Keratinocyte (primary cell): ENCODE results near the gene PCDHGB6. TPM values are rescaled to one million over a fixed set of nuclear protein-coding genes. Genes with fewer than 3 reads are reported as not detected.

Experiments
- DNase-seq: peaks from one replicate; pipeline ENCODE4 v3.0.0-alpha.2; 2011; ENCODE audit warnings: low read depth, missing footprints, low spot score
- FAIRE-seq: peaks from 2 replicates; lab custom pipeline; 2011; peaks lifted over from hg19 to GRCh38; lab: Jason Lieb, UNC
- H2AFZ ChIP-seq: 2 replicates; pipeline ENCODE4 v1.6.0; 2012; ENCODE audit warnings: low read length, control low read depth, inconsistent platforms; ENCODE audit not compliant: control insufficient read depth
- H3K27ac ChIP-seq: 2 replicates; pipeline ENCODE4 v1.5.1; 2011; ENCODE audit warnings: low read length; ENCODE audit not compliant: control insufficient read depth, insufficient read depth
- H3K27me3 ChIP-seq: 3 replicates; pipeline ENCODE4 v1.6.0; 2011; ENCODE audit warnings: low read length; ENCODE audit not compliant: control insufficient read depth, insufficient read depth; ENCODE audit errors: extremely low read depth
- H3K36me3 ChIP-seq, 2 experiments: 2 replicates in 1 of 2; 3 replicates in 1 of 2; pipeline ENCODE4 v1.5.1; 2011; ENCODE audit warnings: low read length in 2 of 2, mild to moderate bottlenecking in 1 of 2; ENCODE audit not compliant: control insufficient read depth in 2 of 2, insufficient read depth in 2 of 2; ENCODE audit errors: extremely low read depth in 1 of 2
- H3K4me1 ChIP-seq: 3 replicates; pipeline ENCODE4 v1.5.1; 2011; ENCODE audit warnings: low read length; ENCODE audit not compliant: control insufficient read depth, insufficient read depth; ENCODE audit errors: extremely low read depth
- H3K4me2 ChIP-seq: 3 replicates; pipeline ENCODE4 v1.6.0; 2011; ENCODE audit warnings: low read depth, low read length; ENCODE audit not compliant: control insufficient read depth, insufficient read depth; ENCODE audit errors: extremely low read depth
- H3K4me3 ChIP-seq, 3 experiments: fragments of 200-600 bp in 1 of 3; sonication (generic) in 1 of 3; 2 replicates in 2 of 3; 3 replicates in 1 of 3; pipeline ENCODE4 v1.5.1; 2011 to 2016; ENCODE audit warnings: low read length in 3 of 3, mild to moderate bottlenecking in 3 of 3, control low read depth in 2 of 3, inconsistent platforms in 1 of 3, low read depth in 1 of 3, mixed read lengths in 1 of 3, mixed run types in 1 of 3, moderate library complexity in 1 of 3; ENCODE audit not compliant: control insufficient read depth in 2 of 3, insufficient read depth in 2 of 3; ENCODE audit errors: extremely low read depth in 1 of 3
- H3K79me2 ChIP-seq: 2 replicates; pipeline ENCODE4 v1.6.0; 2012; ENCODE audit warnings: low read length; ENCODE audit not compliant: control insufficient read depth, insufficient read depth
- H3K9ac ChIP-seq: 3 replicates; pipeline ENCODE4 v1.6.0; 2011; ENCODE audit warnings: low read length; ENCODE audit not compliant: control insufficient read depth, insufficient read depth; ENCODE audit errors: extremely low read depth
- H3K9me1 ChIP-seq: 3 replicates; pipeline ENCODE4 v1.6.0; 2011; ENCODE audit warnings: low read length; ENCODE audit not compliant: control insufficient read depth, insufficient read depth; ENCODE audit errors: extremely low read depth
- H3K9me3 ChIP-seq: 2 replicates; pipeline ENCODE4 v1.5.1; 2012; ENCODE audit warnings: low read depth, low read length; ENCODE audit not compliant: control insufficient read depth
- H4K20me1 ChIP-seq: 3 replicates; pipeline ENCODE4 v1.6.0; 2011; ENCODE audit warnings: low read length; ENCODE audit not compliant: control insufficient read depth, insufficient read depth; ENCODE audit errors: extremely low read depth
- CTCF ChIP-seq, 3 experiments: IDR thresholded peaks in 1 of 3; conservative IDR thresholded peaks in 1 of 3; optimal IDR thresholded peaks in 1 of 3; 2 replicates in 2 of 3; 3 replicates in 1 of 3; pipeline versions ENCODE3 to v1.5.1; 2011; ENCODE audit warnings: low read length in 3 of 3, mild to moderate bottlenecking in 3 of 3, moderate library complexity in 2 of 3, control low read depth in 1 of 3, inconsistent platforms in 1 of 3; ENCODE audit not compliant: insufficient read depth in 2 of 3; ENCODE audit errors: extremely low read depth in 1 of 3
- EZH2 ChIP-seq: IDR thresholded peaks from one replicate; pipeline ENCODE4 v1.6.1; 2012; ENCODE audit warnings: inconsistent platforms, mild to moderate bottlenecking, low read length, moderate library complexity
- dilution Hi-C: fragments of 300-500 bp; cut with MboI; formaldehyde crosslinking; loops from one replicate; pipeline ENCODE4 v1.7.0; 2020; ENCODE audit warnings: low sequenced_read_pairs; ENCODE audit not compliant: extremely low pct_ligation_motif_present
- polyA plus RNA-seq, 5 experiments: library from polyadenylated mRNA; depleted of rRNA in 3 of 5; stranded (reverse) in 3 of 5; stranded (forward) in 1 of 5; unstranded in 1 of 5; fragments of >200 nt; gene quantifications; 1 replicate in 1 of 5; 2 replicates in 3 of 5; 3 replicates in 1 of 5; pipeline versions ENCODE4 v1.2.1 to v1.2.3, GENCODE V29; 2011 to 2012; ENCODE audit warnings: missing spikeins in 2 of 5, low read depth in 1 of 5, low replicate concordance in 1 of 5

The PCDHGB6 gene
- polyA plus RNA-seq, 1 donor (not counting 4 experiments of a cell fraction or from before 2014, with no cell fraction given), result 0.30 TPM

GRCh38 chr5:141439411-141440141 is 31.8 kb downstream of the PCDHGB6 start:
- no peak overlapping the region for H2AFZ ChIP-seq
- H3K4me1 ChIP-seq, result no peaks in the 10 kb centered on the region
- H3K9me3 ChIP-seq, result peaks cover 7% of the 10 kb centered on the region
- no peaks in the 10 kb centered on the region for H4K20me1 ChIP-seq
- dilution Hi-C loops, result no loop called here
- TF ChIP-seq CTCF (optimal IDR thresholded peaks at IDR 0.05 in 1 of 3, IDR thresholded peaks at IDR 0.05 in 1 of 3, conservative IDR thresholded peaks at IDR 0.05 in 1 of 3; ENCODE audit: extremely low read depth in 1 of 3, insufficient read depth in 2 of 3, low read length in 3 of 3) (no peak), EZH2 (no peak)
- H3K27me3 ChIP-seq, result no peaks in the 10 kb centered on the region
- no peak overlapping the region for H3K9ac ChIP-seq
- no peak overlapping the region for H3K4me2 ChIP-seq
- no peak overlapping the region for H3K4me3 ChIP-seq
- FAIRE-seq, result no peak
- H3K36me3 ChIP-seq, result no peaks in the 10 kb centered on the region
- no peak for DNase-seq
- no peak overlapping the region for H3K27ac ChIP-seq
- H3K79me2 ChIP-seq, result no peaks in the 10 kb centered on the region
- no peaks in the 10 kb centered on the region for H3K9me1 ChIP-seq

DNA sequence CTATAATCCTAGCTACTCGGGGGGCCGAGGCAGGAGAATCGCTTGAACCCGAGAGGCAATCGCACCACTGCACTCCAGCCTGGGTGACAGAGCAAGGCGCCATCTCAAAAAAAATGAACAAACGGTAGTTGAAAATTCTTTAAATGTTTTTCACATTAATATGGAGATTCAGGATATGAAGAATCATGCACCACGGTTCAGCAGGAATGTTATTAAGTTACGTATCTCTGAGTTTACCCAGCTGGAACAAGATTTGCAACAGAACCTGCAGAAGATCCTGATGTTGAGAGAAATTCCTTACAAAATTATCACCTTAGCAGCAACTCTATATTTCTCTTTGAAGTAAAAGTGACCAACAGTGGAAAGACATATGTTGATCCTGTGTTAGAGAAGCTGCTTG is 32.5 kb downstream of the PCDHGB6 start:
- dilution Hi-C loops, result no loop called here
- Histone ChIP-seq H3K9me1 (no peaks in the 10 kb centered on the region), H3K4me3 (no peak overlapping the region), H3K9ac (no peak overlapping the region), H3K27me3 (no peaks in the 10 kb centered on the region), H4K20me1 (no peaks in the 10 kb centered on the region), H3K27ac (no peak overlapping the region), H2AFZ (no peak overlapping the region), H3K9me3 (peaks cover 7% of the 10 kb centered on the region), H3K4me2 (no peak overlapping the region), H3K4me1 (no peaks in the 10 kb centered on the region), H3K79me2 (no peaks in the 10 kb centered on the region), H3K36me3 (no peaks in the 10 kb centered on the region)
- no peak for TF ChIP-seq EZH2
- no peak for TF ChIP-seq CTCF (optimal IDR thresholded peaks at IDR 0.05 in 1 of 3, IDR thresholded peaks at IDR 0.05 in 1 of 3, conservative IDR thresholded peaks at IDR 0.05 in 1 of 3; ENCODE audit: extremely low read depth in 1 of 3, insufficient read depth in 2 of 3, low read length in 3 of 3)
- no peak for FAIRE-seq
- no peak for DNase-seq
